ENCODE data around the gene MGAT5. TPM values are rescaled to one million over a fixed set of nuclear protein-coding genes. Genes with fewer than 3 reads are reported as not detected.
"Not testable (repeated sequence)": the region's sequence is repeated elsewhere in the genome, so short reads cannot be mapped to it uniquely, and the experiment has no call there.

MGAT5 gene
- total and polyA plus RNA-seq, 4 donors = 3.6 to 53.7 (median 31.3) TPM

DNA sequence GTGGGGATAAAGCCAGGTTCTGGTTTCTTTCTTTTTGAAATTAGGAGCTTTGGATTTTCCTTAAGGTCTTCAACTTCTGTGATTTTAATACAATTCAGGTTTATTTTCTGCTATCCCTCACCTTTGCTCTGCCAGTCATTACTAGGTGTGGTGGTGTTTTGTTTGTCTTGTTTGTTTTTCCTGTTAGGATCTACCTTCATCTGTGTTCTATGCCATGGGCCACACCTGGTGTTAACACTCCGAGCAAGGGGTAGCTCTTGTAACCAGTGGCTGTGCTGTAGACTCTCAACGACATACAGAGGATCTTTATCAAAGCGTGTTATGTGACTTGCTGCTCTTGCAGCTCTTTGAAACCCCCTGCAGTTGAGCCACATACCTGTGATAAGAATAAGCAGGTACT is 38.6 kb downstream of the MGAT5 start:
- DNase-seq = no peak
- Histone ChIP-seq H3K36me3 (ENCODE audit: control insufficient read depth in 4 of 4, insufficient read depth in 4 of 4, low read length in 4 of 4) (peaks cover 0 to 1% (median 0%) of the 10 kb centered on the region in 4 donors), H3K4me1 (ENCODE audit: control insufficient read depth in 5 of 5, insufficient read depth in 5 of 5, low read length in 5 of 5) (peaks cover 0 to 30% (median 0%) of the 10 kb centered on the region in 5 donors), H3K4me3 (no peak overlapping the region), H3K9ac (ENCODE audit: insufficient read depth in 1 of 2, low read length in 2 of 2) (no peak overlapping the region), H3K9me3 (ENCODE audit: control insufficient read depth in 4 of 4, insufficient read depth in 3 of 4, low read length in 3 of 4) (no peaks in the 10 kb centered on the region), H3K27me3 (ENCODE audit: control insufficient read depth in 3 of 3, insufficient read depth in 3 of 3, low read length in 2 of 3) (no peaks in the 10 kb centered on the region), H3K27ac (ENCODE audit: low read depth in 1 of 2, low read length in 1 of 2) (no peak overlapping the region)
- WGBS, 2 donors = 92 to 95% methylated on average over 3 of the region's 3 CpGs
- no peak for ATAC-seq (ENCODE audit: insufficient read depth, low FRiP score)
- TF ChIP-seq, protein P1, sequence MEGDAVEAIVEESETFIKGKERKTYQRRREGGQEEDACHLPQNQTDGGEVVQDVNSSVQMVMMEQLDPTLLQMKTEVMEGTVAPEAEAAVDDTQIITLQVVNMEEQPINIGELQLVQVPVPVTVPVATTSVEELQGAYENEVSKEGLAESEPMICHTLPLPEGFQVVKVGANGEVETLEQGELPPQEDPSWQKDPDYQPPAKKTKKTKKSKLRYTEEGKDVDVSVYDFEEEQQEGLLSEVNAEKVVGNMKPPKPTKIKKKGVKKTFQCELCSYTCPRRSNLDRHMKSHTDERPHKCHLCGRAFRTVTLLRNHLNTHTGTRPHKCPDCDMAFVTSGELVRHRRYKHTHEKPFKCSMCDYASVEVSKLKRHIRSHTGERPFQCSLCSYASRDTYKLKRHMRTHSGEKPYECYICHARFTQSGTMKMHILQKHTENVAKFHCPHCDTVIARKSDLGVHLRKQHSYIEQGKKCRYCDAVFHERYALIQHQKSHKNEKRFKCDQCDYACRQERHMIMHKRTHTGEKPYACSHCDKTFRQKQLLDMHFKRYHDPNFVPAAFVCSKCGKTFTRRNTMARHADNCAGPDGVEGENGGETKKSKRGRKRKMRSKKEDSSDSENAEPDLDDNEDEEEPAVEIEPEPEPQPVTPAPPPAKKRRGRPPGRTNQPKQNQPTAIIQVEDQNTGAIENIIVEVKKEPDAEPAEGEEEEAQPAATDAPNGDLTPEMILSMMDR (IDR thresholded peaks at IDR 0.05; ENCODE audit: control extremely low read depth, extremely low read depth) = no peak

DNA sequence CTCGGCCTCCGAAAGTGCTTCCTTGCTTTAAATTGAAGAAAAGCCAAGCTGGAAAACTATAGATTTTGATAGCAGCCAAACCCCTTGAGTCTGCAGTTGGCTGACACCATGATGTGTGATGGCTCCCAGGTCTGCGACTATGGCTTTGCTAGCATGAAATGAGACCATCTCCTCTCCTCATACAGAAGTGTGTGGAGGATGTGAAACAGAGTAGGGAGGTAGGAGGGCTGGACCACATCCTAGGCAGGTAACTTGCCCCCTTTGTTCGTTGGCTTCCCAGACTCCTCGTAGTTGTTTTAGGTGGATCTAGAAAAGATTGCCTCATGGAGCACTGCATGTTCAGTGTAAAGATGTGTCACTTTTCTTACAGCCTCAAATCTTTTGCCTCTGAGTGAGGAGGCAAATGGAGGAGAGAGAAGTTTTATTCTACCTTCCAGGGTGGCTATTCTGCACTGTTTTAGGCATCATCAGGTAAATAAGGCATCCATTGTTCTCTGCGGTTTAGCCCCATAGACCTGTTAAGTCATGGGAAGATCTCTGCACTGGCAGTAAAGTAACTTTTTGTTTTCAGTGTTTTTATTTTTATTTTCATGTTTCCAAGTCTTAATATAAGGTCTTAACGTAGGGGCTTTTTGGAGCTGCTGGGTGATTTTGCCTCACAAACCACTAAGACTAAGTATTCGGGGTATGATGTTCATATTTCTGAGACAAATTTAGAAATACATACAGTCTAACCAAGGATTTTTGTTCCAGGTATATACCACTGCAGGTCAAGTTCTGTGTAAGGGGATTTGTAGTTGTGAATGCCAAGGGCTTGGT is 40.1 kb downstream of the MGAT5 start:
- peak overlapping the region; percentile 16 for H3K4me3 ChIP-seq
- no peak overlapping the region for H3K9ac ChIP-seq (ENCODE audit: insufficient read depth in 1 of 2, low read length in 2 of 2)
- DNase-seq (no peak), ATAC-seq (ENCODE audit: insufficient read depth, low FRiP score) (no peak)
- TF ChIP-seq, protein P1 (IDR thresholded peaks at IDR 0.05; ENCODE audit: control extremely low read depth, extremely low read depth) = no peak
- peaks cover 0 to 1% (median 0%) of the 10 kb centered on the region in 4 donors for H3K36me3 ChIP-seq (ENCODE audit: control insufficient read depth in 4 of 4, insufficient read depth in 4 of 4, low read length in 4 of 4)
- peaks cover 0 to 25% (median 0%) of the 10 kb centered on the region in 5 donors for H3K4me1 ChIP-seq (ENCODE audit: control insufficient read depth in 5 of 5, insufficient read depth in 5 of 5, low read length in 5 of 5)
- no peaks in the 10 kb centered on the region for H3K9me3 ChIP-seq (ENCODE audit: control insufficient read depth in 4 of 4, insufficient read depth in 3 of 4, low read length in 3 of 4)
- 95 to 97% methylated on average over 8 of the region's 8 CpGs for WGBS, 2 donors
- H3K27ac ChIP-seq (ENCODE audit: low read depth in 1 of 2, low read length in 1 of 2) = no peak overlapping the region
- no peaks in the 10 kb centered on the region for H3K27me3 ChIP-seq (ENCODE audit: control insufficient read depth in 3 of 3, insufficient read depth in 3 of 3, low read length in 2 of 3)

DNA sequence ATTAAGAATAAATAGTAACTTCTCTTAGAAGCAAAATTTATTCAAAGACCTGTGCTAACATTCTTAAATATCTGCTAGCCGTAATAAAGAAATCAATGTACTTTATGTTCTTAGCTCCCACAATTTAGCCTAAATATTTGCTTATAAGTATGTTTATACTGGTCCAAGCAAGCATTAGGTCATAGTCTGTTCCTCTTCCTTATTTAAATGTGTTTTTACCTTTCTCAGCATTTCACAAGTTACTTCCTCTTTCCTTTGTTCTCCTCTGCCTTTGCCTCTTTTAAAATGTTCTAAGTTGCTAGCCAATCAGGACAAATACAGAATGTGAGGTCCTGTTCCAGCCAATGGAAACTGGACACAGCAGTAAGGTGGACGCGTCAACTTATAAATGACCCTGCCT is 40.7 kb downstream of the MGAT5 start:
- H3K9me3 ChIP-seq (ENCODE audit: control insufficient read depth in 4 of 4, insufficient read depth in 3 of 4, low read length in 3 of 4); H3K36me3 ChIP-seq (ENCODE audit: control insufficient read depth in 4 of 4, insufficient read depth in 4 of 4, low read length in 4 of 4); H3K27me3 ChIP-seq (ENCODE audit: control insufficient read depth in 3 of 3, insufficient read depth in 3 of 3, low read length in 2 of 3); ATAC-seq (ENCODE audit: insufficient read depth, low FRiP score); H3K9ac ChIP-seq (ENCODE audit: insufficient read depth in 1 of 2, low read length in 2 of 2); H3K4me3 ChIP-seq; DNase-seq; H3K27ac ChIP-seq (ENCODE audit: low read depth in 1 of 2, low read length in 1 of 2): not testable (repeated sequence)
- peaks cover 0 to 25% (median 0%) of the 10 kb centered on the region in 5 donors for H3K4me1 ChIP-seq (ENCODE audit: control insufficient read depth in 5 of 5, insufficient read depth in 5 of 5, low read length in 5 of 5)
- 62 to 76% methylated on average over 3 of the region's 3 CpGs for WGBS, 2 donors

DNA sequence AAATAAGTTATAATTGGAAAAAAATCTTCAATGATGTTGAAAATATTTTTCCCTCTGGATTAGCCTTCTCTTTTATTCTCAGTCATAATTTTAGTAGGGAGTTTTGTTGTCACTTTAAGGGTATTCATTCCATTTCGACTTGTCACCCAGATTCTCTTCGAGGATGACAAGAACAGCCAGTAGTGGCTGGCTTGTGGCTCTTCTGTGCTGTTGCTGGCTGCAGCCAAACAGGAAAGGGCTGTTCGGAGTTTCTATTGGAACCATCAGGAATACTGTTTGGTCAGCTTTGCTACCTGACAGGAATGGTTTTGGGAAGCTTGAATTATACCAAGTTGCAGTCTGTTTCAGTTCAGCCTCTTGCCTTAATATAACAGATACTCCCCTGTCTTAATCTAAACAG is 41.6 kb downstream of the MGAT5 start:
- Histone ChIP-seq H3K9me3 (ENCODE audit: control insufficient read depth in 4 of 4, insufficient read depth in 3 of 4, low read length in 3 of 4) (no peaks in the 10 kb centered on the region), H3K27me3 (ENCODE audit: control insufficient read depth in 3 of 3, insufficient read depth in 3 of 3, low read length in 2 of 3) (no peaks in the 10 kb centered on the region), H3K9ac (ENCODE audit: insufficient read depth in 1 of 2, low read length in 2 of 2) (no peak overlapping the region), H3K4me3 (no peak overlapping the region), H3K36me3 (ENCODE audit: control insufficient read depth in 4 of 4, insufficient read depth in 4 of 4, low read length in 4 of 4) (peaks cover 0 to 1% (median 0%) of the 10 kb centered on the region in 4 donors), H3K4me1 (ENCODE audit: control insufficient read depth in 5 of 5, insufficient read depth in 5 of 5, low read length in 5 of 5) (peaks cover 0 to 24% (median 0%) of the 10 kb centered on the region in 5 donors), H3K27ac (ENCODE audit: low read depth in 1 of 2, low read length in 1 of 2) (peak overlapping the region in 1 of 2 donors; percentile 38)
- DNase-seq = no peak
- TF ChIP-seq, protein P1 (IDR thresholded peaks at IDR 0.05; ENCODE audit: control extremely low read depth, extremely low read depth) = no peak
- 73 to 81% methylated on average over 3 of the region's 3 CpGs for WGBS, 2 donors
- ATAC-seq (ENCODE audit: insufficient read depth, low FRiP score) = no peak
